Measurements from ENCODE around the gene RHBDF2.

Gene RHBDF2

GRCh38 chr17:76501827-76502307 lies 644 bp upstream of the RHBDF2 start:
- DNase-seq (ENCODE audit: low spot score) = no peak

DNA sequence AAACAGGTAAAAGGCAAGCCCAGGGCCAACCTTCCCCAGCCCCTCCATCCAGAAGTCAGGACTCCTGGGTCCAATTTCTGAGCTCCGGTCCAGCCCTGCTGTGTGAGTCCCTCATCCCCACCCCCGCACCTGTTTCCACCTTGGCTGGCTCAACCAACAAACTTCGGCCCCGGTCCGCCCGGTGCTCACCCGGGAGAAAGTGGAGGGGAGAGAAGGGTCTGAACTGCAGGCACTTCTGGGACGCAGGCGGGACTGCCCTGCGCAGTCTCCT lies 541 bp downstream of the RHBDF2 start:
- no peak for DNase-seq (ENCODE audit: low spot score)

- no peak for DNase-seq (ENCODE audit: low spot score)
Observed at GRCh38 chr17:76500074-76500746, 1.0 kb downstream of the RHBDF2 start.

DNA sequence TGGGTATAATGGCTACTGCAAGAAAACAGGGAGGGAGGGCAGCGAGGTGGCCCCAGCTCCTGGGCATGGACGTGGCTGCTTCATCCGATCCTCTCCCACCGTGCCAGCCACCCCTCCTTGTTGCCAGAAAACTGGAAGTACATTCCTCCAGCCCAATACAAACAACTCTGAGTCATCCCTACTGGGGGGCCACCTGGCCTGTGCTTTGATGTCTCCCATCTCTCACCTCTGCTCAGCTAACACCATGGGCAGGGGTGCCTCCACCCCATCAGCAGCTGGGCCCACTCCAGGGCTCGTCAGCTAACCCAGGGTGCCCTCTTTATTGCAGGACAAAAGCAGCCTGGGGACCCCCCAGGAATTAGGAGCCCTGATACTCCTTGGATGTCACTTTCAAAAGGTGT lies 2.0 kb downstream of the RHBDF2 start:
- no peak for DNase-seq (ENCODE audit: low spot score)

DNA sequence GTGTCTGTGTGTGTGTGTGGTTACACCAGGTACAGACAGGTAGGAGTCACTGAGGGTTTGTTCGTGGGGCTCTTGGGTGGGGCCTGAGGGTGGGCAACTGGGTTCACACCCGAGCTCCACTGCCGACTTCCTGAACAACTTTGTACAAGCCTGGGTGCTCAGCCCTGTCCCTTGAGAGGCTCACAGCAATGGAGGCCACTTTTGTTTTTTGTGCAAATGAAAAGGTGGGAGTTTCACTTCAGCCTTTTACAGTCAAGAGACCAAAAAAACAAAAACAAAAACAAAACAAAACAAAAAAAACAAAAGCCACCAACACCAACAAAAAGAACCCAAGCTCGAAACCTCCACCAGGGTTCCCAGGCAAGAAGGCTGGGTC lies 2.4 kb downstream of the RHBDF2 start:
- DNase-seq (ENCODE audit: low spot score) = no peak

GRCh38 chr17:76497979-76498875 lies 3.0 kb downstream of the RHBDF2 start:
- no peak for DNase-seq (ENCODE audit: low spot score)

DNA sequence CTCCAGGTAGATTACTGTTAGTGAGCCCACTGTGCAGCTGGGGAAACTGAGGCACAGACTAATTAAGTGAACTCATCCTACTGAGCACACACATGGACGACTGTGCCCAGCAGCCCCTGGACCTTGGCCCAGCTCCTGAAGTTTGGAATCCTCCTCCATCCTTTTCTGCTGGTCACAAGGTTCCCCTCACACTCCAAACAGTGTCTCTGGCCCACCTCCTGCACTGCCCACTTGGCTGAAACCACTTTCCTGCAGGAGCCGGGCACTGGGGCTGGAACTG lies 3.6 kb downstream of the RHBDF2 start:
- DNase-seq (ENCODE audit: low spot score) = no peak

DNA sequence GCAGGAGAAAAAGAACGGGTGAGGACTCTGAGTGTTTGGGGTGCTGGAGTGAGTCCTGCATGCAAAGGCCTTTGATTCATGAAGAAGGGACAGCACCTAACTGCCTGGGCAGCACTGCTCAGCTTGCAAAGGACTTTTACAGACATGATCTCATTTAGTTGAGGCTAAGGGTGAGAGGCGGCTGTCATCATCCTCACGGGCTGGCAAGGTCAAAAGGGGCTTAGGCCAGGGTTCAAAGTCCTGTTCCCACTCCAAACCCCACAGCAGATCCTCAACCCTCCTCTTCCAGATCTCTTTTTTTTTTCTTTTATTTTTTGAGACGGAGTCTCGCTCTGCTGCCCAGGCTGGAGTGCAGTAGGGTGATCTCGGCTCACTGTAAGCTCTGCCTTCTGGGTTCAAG lies 4.8 kb downstream of the RHBDF2 start:
- DNase-seq (ENCODE audit: low spot score) = no peak

- no peak for DNase-seq (ENCODE audit: low spot score)
Observed at GRCh38 chr17:76495663-76496400, 5.4 kb downstream of the RHBDF2 start.

DNA sequence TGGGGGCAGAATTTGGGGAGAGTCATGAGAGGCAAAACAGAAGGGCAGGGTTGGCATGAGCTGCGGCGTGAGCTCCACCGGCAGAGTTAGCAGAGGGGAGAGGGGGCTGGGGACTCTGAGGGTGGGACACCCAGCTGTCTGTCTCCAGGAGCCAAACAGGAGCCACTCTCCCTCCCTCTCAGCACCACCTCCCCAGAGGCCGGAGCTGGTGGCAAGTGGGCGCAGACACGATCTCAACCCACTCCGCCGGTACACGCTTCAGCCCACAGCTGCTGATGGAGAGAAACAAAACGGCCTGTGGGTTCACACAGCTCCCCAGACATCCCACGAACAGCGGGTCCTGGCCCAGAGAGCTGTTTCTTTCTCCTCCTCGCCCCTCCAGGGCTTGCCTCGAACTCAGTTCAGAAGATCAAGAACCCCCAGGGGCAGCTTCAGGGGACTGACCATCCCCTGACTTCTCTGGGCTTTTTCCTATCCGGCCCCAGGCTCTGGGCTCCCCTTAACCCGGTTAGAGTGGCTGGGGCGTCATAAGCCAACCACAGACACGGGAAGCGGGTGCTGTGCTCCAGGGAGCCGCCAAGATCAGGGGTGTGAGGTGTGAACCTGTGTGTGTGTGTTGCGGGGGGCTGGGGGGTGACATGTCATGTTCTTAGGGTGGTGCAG lies 7.6 kb downstream of the RHBDF2 start:
- no peak for DNase-seq (ENCODE audit: low spot score)

DNA sequence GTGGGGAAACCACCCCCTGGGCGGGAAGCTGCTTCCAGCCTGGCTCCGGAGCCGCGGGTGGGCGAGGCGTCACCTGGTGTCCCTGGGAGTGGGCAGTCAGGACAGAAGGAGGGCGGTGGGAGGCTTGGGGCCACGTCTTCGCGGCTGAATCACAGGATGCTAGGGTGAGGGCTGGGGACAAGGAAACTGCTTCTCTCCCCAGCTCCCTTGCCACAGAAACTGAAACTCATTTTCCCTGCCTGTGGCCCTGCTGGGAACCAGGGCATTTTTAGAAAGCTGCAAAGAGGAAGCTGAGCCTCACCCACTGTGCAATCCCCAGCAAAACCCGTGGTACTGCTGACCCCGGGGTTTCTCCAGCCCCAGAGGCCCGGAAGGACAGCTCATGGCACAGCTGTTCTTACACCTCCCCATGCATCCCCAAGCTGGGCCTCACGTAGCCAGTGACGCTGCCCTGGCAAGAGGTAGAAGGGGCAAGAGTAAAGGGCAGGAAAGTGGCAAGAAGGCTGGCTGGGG lies 8.2 kb downstream of the RHBDF2 start:
- no peak for DNase-seq (ENCODE audit: low spot score)

- DNase-seq (ENCODE audit: low spot score) = no peak
Observed at GRCh38 chr17:76492123-76492988, 8.9 kb downstream of the RHBDF2 start.

DNA sequence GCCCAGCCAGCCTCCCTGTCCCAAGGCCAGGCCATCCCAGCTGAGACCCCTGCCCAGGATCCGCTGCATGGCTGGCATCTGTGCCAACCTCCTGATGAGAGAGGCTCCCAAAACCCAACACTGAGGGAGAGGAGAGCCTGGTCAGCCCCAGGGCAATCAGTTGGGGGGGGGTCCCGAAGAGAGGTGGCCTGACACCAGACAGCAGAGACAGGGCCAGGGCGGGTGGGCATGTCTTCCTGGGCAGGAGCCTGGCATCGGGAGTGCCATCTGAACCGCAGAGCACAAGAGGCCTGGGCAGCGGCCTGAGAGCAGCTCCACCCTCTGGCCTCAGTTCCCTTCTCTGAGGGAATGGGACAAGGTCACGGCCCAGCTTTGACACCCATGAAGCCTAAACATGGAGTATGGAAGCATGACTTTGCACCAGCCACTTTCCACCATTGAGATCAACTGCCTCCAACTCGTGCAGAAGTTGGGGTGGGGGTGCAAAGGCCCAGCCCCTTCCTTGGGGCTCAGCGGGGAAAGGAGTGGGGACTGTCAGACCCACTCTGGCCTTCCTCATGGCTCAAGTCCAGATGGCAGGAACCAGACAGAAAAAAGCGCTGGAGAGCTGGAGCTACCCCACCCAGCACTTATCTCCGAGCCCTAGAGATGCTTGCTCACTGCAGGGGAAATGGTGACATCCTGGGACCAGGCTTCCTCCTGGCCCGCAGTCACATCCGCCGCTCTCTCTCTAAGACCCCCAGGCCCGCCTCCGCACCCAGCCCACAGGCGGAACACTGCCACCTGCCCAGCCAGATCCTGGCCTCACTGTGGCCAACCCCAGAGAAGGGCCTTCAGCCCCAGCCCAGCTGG lies 9.7 kb downstream of the RHBDF2 start:
- DNase-seq (ENCODE audit: low spot score) = no peak

- no peak for DNase-seq (ENCODE audit: low spot score)
Observed at GRCh38 chr17:76490112-76490710, 11.0 kb downstream of the RHBDF2 start.

DNA sequence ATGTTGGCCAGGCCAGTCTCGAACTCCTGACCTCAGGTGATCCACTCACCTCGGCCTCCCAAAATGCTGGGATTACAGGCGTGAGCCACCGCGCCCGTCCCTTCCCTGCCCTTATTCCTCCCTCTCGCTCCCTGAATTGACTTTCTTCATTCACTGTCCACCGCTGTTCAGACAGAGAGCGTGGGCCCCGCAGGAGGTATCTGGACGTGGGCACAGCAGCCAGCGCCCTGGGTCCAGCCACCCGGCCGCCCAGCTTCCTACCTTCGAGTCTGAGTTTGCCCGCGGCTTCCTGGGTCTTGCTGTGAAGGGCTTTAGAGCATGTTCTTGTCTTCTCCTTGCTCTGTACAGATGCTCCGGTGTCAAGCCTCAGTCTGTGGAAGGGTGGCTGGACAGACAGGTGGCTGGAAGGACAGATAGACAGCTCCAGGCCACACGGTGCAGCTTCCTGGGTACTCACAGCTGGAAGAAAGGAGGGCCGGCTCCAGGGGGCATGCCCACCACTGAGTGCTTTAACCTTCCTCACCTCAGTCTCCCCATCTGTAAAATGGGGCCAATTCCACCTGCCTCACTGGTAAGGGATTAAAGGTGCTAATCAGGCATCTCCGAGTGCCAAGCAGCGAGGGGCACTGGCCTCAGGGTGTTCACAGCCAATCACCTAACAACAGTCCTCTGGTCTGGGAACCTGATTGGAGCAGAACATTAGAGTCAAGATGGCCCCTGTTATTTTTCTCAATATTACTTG lies 13.6 kb downstream of the RHBDF2 start:
- no peak for DNase-seq (ENCODE audit: low spot score)

DNA sequence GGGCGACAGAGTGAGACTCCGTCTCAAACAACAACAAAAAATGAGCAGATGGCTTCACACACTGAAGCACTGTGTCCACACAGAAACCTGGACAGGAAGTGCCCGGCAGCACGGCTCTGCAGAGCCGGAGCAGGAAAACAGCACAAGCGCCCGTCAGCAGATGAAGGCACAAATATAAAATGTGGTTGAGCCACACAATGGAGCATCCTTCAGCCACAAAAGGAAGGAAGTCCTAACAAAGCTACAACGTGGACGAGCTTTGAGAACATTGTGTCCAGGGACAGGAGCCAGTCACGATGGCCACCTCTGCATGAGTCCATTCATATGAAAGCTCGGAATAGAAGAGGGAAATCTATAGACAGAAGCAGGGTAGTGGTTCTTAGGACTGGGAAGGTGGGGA lies 15.7 kb downstream of the RHBDF2 start:
- DNase-seq (ENCODE audit: low spot score) = no peak

GRCh38 chr17:76484228-76484725 lies 16.9 kb downstream of the RHBDF2 start:
- no peak for DNase-seq (ENCODE audit: low spot score)

GRCh38 chr17:76481071-76481655 lies 20.1 kb downstream of the RHBDF2 start:
- no peak for DNase-seq (ENCODE audit: low spot score)

DNA sequence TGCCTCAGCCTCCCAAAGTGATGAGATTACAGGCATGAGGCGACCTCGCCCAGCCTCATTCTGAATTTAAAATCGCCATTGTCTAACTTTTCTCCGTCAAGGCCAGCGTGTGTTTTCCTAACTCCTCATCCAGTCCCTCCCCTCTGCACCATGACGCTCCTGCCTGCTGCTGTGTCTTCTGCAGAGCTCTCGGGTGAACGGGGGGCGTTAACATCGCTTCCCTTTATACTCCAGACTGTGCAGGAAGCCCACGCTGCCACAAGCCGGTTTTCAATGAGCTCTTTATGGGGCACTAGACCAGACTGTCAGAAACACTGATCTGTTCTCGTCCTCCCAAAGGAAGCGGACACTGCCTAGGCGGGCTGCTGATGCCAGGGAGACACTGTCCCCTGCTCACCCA lies 20.6 kb downstream of the RHBDF2 start:
- DNase-seq (ENCODE audit: low spot score) = no peak

Measured in RKO (cell line).